Right ventricle myocardium superior (tissue), 1 donor: ENCODE results near the gene STRA6. TPM values are rescaled to one million over a fixed set of nuclear protein-coding genes. Genes with fewer than 3 reads are reported as not detected.

Experiments
- total RNA-seq: library from RNA; stranded (reverse); fragmentation: NEBNext Ultra II Directional; extraction: Animal tissue kit (Norgen Biotek cat#: 25700); gene quantifications from one replicate; pipeline ENCODE4 v1.2.1, GENCODE V29; 2021
- donor health status: DM: no; HTN: yes; CAD: no; lungs with severe emphysema.

The STRA6 gene
- total RNA-seq, 1 donor from 2014 or later = not detected

Other genes with a start within 250 kb of the STRA6 start
- gene STOML1, start 210.5 kb downstream of the STRA6 start, total RNA-seq = 26.8 TPM
- gene PML, start 208.1 kb downstream of the STRA6 start, total RNA-seq = 18.2 TPM
- not detected for gene GOLGA6A, start 120.2 kb downstream of the STRA6 start, total RNA-seq
- 2.7 TPM for gene ISLR2, start 72.2 kb downstream of the STRA6 start, total RNA-seq
- 11.6 TPM for gene ISLR, start 29.1 kb downstream of the STRA6 start, total RNA-seq
- not detected for gene CCDC33, start 33.5 kb upstream of the STRA6 start, total RNA-seq
- 0.51 TPM for gene CYP11A1, start 164.9 kb upstream of the STRA6 start, total RNA-seq
- 1.2 TPM for gene SEMA7A, start 231.2 kb upstream of the STRA6 start, total RNA-seq